MM.1S (cell line): ENCODE data around the gene ZRANB1.

ENCODE experiments used
- EZH2 ChIP-seq: fragments of 300-600 bp; sonication (generic); optimal IDR thresholded peaks from 2 replicates; pipeline ENCODE3; 2017; ENCODE audit warnings: low read depth, mild to moderate bottlenecking, antibody characterized with exemption, low read length, mixed read lengths
- EZH2phosphoT487 ChIP-seq: fragments of 300-600 bp; sonication (generic); IDR thresholded peaks from 2 replicates; pipeline ENCODE4 v1.6.1; 2018; ENCODE audit warnings: antibody characterized with exemption, low read length
- TF ChIP-seq, protein P1 (sequence below): fragments of 300-600 bp; sonication (generic); IDR thresholded peaks from 2 replicates; pipeline ENCODE4 v1.5.1; 2016; ENCODE audit warnings: antibody characterized with exemption, low read length, mixed read lengths

DNA sequence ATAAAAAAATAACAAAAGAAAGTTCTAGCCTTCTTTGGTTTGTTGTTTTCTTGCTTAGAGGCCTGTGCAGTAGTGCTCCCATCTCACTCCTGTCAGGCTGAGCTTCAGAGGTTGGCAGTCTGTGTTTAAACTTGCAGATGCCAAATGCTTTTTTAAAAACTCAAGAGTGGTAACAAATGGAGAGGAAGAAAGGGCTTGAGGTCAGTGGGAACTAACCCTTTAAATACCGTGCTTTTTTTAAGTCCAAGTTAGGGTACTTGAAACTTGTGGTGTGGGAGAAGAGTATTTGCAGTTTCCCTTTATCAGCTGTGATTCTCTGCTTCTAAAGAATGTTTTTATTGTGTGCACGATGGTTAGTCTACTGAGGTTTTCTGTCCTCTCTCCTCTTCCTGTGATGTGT, 29.4 kb downstream of the ZRANB1 start:
- TF ChIP-seq, protein P1, sequence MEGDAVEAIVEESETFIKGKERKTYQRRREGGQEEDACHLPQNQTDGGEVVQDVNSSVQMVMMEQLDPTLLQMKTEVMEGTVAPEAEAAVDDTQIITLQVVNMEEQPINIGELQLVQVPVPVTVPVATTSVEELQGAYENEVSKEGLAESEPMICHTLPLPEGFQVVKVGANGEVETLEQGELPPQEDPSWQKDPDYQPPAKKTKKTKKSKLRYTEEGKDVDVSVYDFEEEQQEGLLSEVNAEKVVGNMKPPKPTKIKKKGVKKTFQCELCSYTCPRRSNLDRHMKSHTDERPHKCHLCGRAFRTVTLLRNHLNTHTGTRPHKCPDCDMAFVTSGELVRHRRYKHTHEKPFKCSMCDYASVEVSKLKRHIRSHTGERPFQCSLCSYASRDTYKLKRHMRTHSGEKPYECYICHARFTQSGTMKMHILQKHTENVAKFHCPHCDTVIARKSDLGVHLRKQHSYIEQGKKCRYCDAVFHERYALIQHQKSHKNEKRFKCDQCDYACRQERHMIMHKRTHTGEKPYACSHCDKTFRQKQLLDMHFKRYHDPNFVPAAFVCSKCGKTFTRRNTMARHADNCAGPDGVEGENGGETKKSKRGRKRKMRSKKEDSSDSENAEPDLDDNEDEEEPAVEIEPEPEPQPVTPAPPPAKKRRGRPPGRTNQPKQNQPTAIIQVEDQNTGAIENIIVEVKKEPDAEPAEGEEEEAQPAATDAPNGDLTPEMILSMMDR: no peak
- no peak for TF ChIP-seq EZH2
- TF ChIP-seq EZH2phosphoT487: no peak
